NCI-H128 (cell line): ENCODE measurements around the gene TROAP.
"Not testable (repeated sequence)": the region's sequence is repeated elsewhere in the genome, so short reads cannot be mapped to it uniquely, and the experiment has no call there.

Source experiments
- DNase-seq: peaks from one replicate; lab custom pipeline; 2025; ENCODE audit not compliant: unreplicated experiment; lab: John Stamatoyannopoulos, UW

TROAP gene, protein sequence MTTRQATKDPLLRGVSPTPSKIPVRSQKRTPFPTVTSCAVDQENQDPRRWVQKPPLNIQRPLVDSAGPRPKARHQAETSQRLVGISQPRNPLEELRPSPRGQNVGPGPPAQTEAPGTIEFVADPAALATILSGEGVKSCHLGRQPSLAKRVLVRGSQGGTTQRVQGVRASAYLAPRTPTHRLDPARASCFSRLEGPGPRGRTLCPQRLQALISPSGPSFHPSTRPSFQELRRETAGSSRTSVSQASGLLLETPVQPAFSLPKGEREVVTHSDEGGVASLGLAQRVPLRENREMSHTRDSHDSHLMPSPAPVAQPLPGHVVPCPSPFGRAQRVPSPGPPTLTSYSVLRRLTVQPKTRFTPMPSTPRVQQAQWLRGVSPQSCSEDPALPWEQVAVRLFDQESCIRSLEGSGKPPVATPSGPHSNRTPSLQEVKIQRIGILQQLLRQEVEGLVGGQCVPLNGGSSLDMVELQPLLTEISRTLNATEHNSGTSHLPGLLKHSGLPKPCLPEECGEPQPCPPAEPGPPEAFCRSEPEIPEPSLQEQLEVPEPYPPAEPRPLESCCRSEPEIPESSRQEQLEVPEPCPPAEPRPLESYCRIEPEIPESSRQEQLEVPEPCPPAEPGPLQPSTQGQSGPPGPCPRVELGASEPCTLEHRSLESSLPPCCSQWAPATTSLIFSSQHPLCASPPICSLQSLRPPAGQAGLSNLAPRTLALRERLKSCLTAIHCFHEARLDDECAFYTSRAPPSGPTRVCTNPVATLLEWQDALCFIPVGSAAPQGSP

GRCh38 chr12:49322708-49323523, at the start of gene TROAP:
TROAP (plus strand) TSS chr12:49323255; CDS start chr12:49323609, 354 bp downstream.
- peak; percentile 99 for DNase-seq

DNA sequence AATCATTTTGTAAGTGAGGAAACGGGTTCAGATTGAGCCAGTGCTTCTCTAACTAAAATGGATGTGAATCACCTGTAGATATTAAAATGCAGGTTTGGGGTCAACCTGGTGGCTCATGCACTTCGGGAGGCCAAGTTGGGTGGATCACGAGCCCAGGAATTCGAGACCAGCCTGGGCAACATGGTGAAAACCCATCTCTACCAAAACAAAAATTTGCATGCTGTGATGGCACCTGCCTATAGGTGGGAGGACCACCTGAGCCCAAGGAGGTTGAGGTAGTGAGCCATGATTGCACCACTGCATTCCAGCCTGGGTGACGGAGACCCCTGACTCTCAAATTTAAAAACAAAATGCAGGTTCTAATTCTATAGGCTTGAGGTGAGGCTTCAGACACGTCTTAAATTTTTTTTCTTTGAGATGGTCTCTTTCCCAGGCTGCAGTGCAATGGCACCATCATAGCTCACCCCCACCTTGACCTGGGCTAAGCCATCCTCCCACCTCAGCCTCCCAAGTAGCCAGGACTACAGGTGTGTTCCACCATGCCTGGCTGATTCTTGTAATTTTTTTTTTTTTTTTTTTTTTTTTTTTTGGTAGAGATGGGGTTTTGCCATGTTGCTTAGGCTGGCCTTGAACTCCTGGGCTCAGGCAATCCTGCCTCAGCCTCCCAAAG, 49.2 kb upstream of the TROAP start:
- DNase-seq: no peak

DNA sequence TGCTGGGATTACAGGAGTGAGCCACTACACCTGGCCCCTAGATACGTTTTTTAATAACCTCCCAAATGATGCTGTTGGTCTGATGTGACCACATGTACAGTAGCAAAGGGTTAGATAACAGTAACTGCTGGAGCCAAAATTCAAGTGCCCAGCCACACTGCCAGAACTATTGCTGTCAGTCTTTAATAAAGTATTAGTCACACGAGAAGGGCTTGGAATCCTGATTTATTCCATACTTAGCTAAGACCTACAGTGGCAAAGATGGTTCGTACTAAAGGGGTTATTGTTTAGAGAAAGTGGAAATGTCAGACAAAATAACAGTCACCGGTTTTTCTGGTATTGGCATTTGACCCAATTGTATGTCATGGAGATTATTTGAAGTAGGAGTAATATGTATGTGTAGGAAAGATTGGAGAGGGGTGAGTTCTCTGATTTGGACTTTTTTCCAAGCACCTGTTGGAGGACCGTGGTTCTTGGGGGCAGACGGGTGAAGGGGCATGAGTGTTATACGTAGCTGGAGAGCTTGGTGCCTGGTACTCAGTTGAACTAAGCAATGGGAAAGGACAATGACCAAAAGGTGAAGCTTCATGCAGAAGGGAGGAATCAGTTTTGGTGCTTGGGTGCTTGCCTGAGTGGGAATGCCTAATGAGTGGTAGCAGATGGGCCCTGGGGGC, 48.5 kb upstream of the TROAP start:
- no peak for DNase-seq

DNA sequence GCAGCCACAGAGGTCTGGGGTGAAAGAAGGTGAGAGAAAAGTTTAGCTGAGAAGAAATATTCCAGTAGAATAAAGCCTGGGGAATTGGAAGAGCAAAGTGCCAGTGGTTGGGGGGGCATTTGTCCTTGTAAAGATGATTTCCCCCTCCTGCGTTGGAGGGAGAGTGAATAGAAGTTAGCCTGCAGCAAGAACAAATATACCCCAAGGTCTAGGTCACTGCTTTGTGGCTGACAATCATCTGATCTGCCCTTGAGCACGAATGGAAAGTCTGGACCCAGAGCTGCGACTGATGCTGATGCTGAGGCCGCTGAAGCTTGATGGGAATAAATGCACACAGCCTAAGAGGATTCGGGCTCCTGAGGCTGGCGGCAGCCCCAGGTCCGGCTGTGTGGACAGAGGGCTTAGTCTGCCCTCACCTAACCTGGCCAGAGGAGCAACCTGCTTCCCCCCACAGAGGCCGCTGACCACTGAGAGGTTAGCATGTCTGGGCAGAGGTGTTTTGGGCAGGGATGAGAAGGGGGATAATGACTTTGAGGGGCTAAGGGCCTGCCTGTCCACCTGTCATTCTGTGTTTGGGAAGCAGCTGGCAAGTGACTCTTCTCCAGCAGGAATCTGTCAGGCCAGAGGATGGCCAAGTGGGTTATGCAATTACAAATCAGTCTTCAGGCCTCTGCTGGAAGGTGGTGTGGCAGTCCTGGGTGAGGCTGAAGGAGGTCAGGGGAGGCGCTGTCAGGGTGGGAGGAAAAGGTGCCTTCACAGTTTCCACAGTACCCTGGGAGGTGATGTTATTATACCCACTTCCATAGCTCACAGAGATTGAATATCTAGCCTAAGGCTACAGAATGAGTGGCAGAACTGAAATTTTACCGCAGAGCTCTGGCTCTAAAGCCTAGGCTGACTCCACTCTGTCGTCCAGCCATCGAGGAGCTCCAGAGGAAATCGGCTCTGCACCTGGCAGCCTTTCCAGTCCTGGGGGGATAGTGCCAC, 46.5 kb upstream of the TROAP start:
- DNase-seq: no peak

- DNase-seq: no peak
Measured at GRCh38 chr12:49277466-49277865, 45.6 kb upstream of the TROAP start.

GRCh38 chr12:49279706-49280159, 43.3 kb upstream of the TROAP start:
- no peak for DNase-seq

- not testable (repeated sequence) for DNase-seq
Measured at GRCh38 chr12:49280545-49280944, 42.5 kb upstream of the TROAP start.

DNA sequence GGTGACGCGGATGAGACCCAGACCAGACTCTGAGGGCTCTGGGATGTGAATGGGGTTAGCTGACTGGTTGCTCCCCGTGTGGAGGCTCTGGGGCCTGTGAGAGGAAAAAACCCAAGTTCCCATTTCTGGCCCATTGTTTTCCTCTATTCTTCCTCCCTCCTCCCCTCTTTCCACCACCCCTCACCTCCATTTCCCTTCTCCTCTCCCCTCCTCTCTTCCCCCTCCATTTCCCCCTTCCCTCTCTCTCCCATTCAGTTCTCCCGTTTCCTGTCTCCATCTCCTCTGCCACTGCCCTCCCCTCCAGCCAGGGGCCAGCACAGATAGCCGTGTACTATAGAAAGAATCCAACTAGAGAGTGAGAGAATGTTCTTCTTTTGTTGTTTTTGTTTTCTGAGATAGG, 40.8 kb upstream of the TROAP start:
- DNase-seq: no peak

DNA sequence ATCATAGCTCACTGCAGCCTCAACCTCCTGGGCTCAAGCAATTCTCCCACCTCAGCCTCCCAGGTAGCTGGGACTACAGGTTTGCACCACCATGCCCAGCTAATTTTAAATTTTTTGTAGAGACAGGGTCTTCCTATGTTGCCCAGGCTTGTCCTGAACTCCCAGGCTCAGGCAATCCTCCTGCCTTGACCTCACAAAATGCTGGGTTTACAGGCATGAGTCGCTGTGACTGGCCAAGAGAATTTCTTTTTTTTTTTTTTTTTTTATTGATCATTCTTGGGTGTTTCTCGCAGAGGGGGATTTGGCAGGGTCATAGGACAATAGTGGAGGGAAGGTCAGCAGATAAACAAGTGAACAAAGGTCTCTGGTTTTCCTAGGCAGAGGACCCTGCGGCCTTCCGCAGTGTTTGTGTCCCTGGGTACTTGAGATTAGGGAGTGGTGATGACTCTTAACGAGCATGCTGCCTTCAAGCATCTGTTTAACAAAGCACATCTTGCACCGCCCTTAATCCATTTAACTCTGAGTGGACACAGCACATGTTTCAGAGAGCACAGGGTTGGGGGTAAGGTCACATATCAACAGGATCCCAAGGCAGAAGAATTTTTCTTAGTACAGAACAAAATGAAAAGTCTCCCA, 40.2 kb upstream of the TROAP start:
- DNase-seq: not testable (repeated sequence)

DNA sequence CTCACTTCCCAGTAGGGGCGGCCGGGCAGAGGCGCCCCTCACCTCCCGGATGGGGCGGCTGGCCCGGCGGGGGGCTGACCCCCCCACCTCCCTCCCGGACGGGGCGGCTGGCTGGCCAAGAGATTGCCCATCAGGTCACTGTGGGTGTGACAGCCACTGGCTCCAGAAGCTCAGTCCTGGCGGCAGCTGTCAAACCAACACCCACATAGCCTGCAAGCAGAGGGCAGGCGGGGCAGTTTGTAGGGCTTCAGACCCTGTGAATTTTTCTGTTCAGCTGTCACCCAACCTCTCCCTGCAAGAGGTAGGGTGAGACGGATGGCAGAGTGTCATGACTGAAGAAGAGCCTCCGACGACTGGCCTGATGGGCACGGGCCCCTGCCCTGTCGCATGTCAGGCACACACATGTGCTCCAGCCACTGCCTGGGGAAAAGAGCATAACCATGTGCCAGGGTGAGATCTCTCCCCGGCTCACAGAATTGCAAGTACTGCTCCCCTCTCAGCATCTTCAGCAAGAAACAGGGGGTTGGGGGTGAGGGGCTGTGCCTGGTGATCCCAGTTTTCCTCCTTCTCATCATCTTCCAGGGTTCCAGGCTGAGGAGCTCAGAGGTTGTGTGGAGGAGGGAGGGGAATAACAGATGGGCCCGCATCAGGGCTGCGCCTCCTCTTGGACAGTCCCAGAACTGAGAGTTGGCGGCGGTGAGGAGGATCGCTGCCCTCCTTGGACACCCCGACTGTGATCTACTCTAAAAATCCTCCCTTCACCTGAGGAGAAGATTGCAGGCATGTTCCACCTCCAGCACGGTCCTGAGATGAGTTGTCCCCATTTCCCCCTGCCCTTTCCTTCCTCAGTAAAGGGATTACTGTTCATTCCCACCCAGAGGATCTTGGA, 39.3 kb upstream of the TROAP start:
- no peak for DNase-seq

GRCh38 chr12:49284672-49285071, 38.4 kb upstream of the TROAP start:
- no peak for DNase-seq

DNA sequence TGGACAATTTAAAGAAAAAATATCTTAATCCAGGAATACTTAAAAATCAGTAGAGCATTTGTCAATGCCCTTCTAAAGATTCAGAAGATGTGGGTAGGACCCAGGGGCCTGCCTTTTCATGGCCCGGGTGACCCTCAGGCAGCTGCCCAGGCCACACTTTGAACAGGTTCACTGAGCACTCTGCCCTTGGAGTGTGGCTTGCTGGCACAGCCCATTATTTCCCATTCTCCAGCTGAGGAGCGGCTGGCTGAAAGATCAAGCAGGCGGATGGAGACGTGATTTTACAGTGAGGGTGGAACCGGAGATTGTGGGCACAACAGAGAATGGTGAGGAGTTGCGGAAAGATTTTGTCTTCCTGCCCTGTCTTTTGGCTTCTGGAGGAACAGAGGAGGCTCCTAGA, 35.2 kb upstream of the TROAP start:
- no peak for DNase-seq

GRCh38 chr12:49288412-49288853, 34.6 kb upstream of the TROAP start:
- peak; percentile 31 for DNase-seq

DNA sequence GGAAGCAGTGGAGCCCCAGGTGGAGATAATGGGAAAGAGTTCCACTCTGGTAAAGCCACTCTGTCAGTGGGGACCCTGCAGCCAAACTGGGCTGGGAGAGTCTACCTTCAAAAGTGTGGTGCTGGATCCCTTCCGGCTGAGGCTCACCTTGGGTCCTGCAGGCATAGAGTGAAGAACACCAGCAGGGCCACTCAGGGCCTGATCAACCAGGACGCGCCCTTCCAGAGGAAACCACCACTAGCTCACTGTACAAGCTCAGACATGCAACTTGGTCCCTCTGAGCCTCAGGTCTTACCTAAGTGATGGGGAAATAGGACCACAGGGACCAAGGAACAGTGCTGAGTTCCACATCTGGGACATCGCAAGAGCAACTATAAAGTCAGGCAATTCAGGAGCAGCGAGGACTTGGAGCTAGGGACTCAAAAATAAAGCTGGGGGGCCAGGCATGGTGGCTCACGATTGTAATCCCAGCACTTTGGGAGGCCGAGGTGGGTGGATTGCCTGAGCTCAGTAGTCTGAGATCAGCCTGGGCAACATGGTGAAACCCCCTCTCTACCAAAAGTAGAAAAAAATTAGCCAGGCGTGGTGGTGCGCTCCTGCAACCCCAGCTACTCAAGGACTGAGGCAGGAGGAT, 34.0 kb upstream of the TROAP start:
- DNase-seq: no peak

- no peak for DNase-seq
Measured at GRCh38 chr12:49292729-49293055, 30.4 kb upstream of the TROAP start.

- DNase-seq: no peak
Measured at GRCh38 chr12:49293056-49293956, 29.7 kb upstream of the TROAP start.
